Measurements from ENCODE around the gene TMEM47. TPM values are rescaled to one million over a fixed set of nuclear protein-coding genes. Genes with fewer than 3 reads are reported as not detected.
A peak's percentile ranks its signal among the peaks of the same experiment; 100 is the strongest.

The TMEM47 gene
- total RNA-seq, 4 donors from 2014 or later = 15.6 to 53.8 (median 26.9) TPM

- 81 to 84% methylated on average over 4 of the region's 4 CpGs for WGBS, 2 donors
- no peak overlapping the region for H3K27ac ChIP-seq
These were observed 70.7 kb downstream of the TMEM47 start for GRCh38 chrX:34586346-34586911.

GRCh38 chrX:34585561-34585960 is 71.5 kb downstream of the TMEM47 start:
- 70 to 83% methylated on average over 5 of the region's 5 CpGs for WGBS, 2 donors
- no peak for DNase-seq
- intact Hi-C loops (cut with DNase I) = no loop called here
- no peak overlapping the region for H3K4me3 ChIP-seq (replicated peaks in 1 of 3)
- H3K9me3 ChIP-seq = no peaks in the 10 kb centered on the region
- no peak overlapping the region for H3K27ac ChIP-seq
- TF ChIP-seq CTCF (IDR thresholded peaks at IDR 0.05) (no peak), POLR2A (IDR thresholded peaks at IDR 0.05) (no peak)
- no peaks in the 10 kb centered on the region for H3K36me3 ChIP-seq
- H3K4me1 ChIP-seq = no peaks in the 10 kb centered on the region
- no peaks in the 10 kb centered on the region for H3K27me3 ChIP-seq

More at GRCh38 chrX:34586346-34586911, 70.7 kb downstream of the TMEM47 start:
- H3K27me3 ChIP-seq = no peaks in the 10 kb centered on the region
- H3K4me3 ChIP-seq (replicated peaks in 1 of 3) = no peak overlapping the region
- intact Hi-C loops (cut with DNase I) = no loop called here
- DNase-seq = no peak
- H3K36me3 ChIP-seq = no peaks in the 10 kb centered on the region
- H3K4me1 ChIP-seq = no peaks in the 10 kb centered on the region
- TF ChIP-seq POLR2A (IDR thresholded peaks at IDR 0.05) (no peak), CTCF (IDR thresholded peaks at IDR 0.05) (no peak)
- no peaks in the 10 kb centered on the region for H3K9me3 ChIP-seq

GRCh38 chrX:34584781-34585180 is 72.3 kb downstream of the TMEM47 start:
- Histone ChIP-seq H3K27ac (no peak overlapping the region), H3K4me3 (replicated peaks in 1 of 3) (no peak overlapping the region), H3K9me3 (no peaks in the 10 kb centered on the region), H3K27me3 (no peaks in the 10 kb centered on the region), H3K4me1 (no peaks in the 10 kb centered on the region), H3K36me3 (no peaks in the 10 kb centered on the region)
- intact Hi-C loops (cut with DNase I) = no loop called here
- no peak for TF ChIP-seq CTCF (IDR thresholded peaks at IDR 0.05)
- no peak for TF ChIP-seq POLR2A (IDR thresholded peaks at IDR 0.05)
- 90 to 91% methylated on average over 1 of the region's 1 CpG for WGBS, 2 donors
- no peak for DNase-seq

- intact Hi-C loops (cut with DNase I) = no loop called here
- no peak for TF ChIP-seq CTCF (IDR thresholded peaks at IDR 0.05)
- TF ChIP-seq POLR2A (IDR thresholded peaks at IDR 0.05) = no peak
These were observed 77.0 kb downstream of the TMEM47 start for GRCh38 chrX:34580069-34580468.

GRCh38 chrX:34578237-34578636 is 78.8 kb downstream of the TMEM47 start:
- intact Hi-C loops (cut with DNase I) = no loop called here
- Histone ChIP-seq H3K4me3 (replicated peaks in 1 of 3) (no peak overlapping the region), H3K36me3 (no peaks in the 10 kb centered on the region), H3K27ac (no peak overlapping the region), H3K4me1 (no peaks in the 10 kb centered on the region), H3K27me3 (no peaks in the 10 kb centered on the region), H3K9me3 (no peaks in the 10 kb centered on the region)
- peak in 4 of 6 experiments; percentile 4 to 45 (median 36) for TF ChIP-seq CTCF (IDR thresholded peaks at IDR 0.05)
- TF ChIP-seq POLR2A (IDR thresholded peaks at IDR 0.05) = no peak
- DNase-seq = no peak
- whole genome bisulfite sequencing, 2 donors = 1 to 9% methylated on average over 2 of the region's 2 CpGs

More at GRCh38 chrX:34580069-34580468, 77.0 kb downstream of the TMEM47 start:
- no peak overlapping the region for H3K27ac ChIP-seq
- no peaks in the 10 kb centered on the region for H3K27me3 ChIP-seq
- H3K4me1 ChIP-seq = no peaks in the 10 kb centered on the region
- H3K4me3 ChIP-seq (replicated peaks in 1 of 3) = no peak overlapping the region
- DNase-seq = no peak
- H3K36me3 ChIP-seq = no peaks in the 10 kb centered on the region
- WGBS, 2 donors = 78 to 81% methylated on average over 2 of the region's 2 CpGs
- H3K9me3 ChIP-seq = no peaks in the 10 kb centered on the region

All from thyroid gland (tissue), 4 donors.